Peyer's patch (tissue), 4 donors: ENCODE measurements around the gene HDHD5.

Experiments used
- CTCF ChIP-seq, 6 experiments: fragments of 450-650 bp in 4 of 6; fragments of 200-600 bp in 2 of 6; sonication (generic) in 1 of 6; IDR thresholded peaks; one replicate each; pipeline ENCODE4 v1.5.1; 2017 to 2019; ENCODE audit warnings: antibody characterized with exemption in 6 of 6, mild to moderate bottlenecking in 3 of 6, moderate library complexity in 1 of 6
- POLR2A ChIP-seq, 2 donors: fragments of 450-650 bp; IDR thresholded peaks; one replicate each; pipeline ENCODE4 v1.5.1; 2017; ENCODE audit warnings: antibody characterized with exemption in 2 of 2, mild to moderate bottlenecking in 2 of 2, moderate library complexity in 2 of 2

DNA sequence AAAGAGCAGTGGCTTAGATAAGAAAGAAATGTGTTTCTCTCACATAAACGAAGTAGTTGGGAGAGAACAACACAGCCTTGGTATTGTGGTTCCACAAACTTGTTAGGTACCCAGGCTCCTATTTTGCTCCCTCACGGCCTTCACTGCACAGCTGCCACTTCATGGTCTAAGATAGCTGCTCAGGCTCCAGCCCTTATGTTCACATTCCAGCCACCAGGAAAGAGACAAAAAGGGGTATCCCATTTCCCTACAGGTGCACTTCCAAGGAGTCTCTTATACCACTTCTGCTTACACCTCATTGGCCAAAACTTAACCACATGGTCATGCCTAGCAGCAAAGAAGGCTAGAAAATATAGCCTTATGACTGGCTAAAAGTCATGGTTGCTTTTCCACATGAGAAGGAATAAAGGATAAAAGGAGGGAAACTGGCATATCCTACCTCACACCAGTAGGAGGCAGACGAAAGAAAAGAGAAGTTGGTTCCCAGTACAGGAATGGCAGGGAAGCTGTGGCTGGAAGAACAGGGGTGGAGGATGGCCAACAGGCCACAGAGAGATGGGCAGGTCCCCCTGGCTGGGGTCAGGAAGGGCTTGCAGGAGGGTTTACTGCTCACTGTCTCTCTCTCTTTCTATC is 5.4 kb upstream of the HDHD5 start:
- TF ChIP-seq CTCF (IDR thresholded peaks at IDR 0.05) (peak in 2 of 6 experiments; percentile 3 to 19), POLR2A (IDR thresholded peaks at IDR 0.05) (no peak)
